ENCODE results near the gene TSHR. TPM values are rescaled to one million over a fixed set of nuclear protein-coding genes. Genes with fewer than 3 reads are reported as not detected.

The TSHR gene
- total RNA-seq, 1 donor from 2014 or later, result not detected

DNA sequence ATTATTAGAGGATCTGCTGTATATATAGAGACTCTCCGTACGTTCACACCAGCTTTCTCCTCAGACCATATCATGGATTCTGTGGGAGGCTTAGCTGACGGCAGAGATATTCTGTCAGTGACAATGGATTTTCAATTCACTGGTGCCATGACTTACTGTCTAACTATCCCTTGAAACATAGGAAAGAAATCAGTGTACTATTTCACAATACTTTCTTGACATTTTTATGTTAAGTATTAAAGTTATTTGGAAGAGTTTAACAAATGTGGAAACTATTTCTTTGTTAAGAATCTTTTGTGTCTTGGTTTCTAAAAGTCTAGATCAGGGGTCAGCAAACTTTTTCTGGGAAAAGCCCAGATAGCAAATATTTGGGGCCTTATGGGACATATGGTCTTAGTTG is 146.8 kb downstream of the TSHR start:
- TF ChIP-seq CTCF (IDR thresholded peaks at IDR 0.05; ENCODE audit: unreplicated experiment), result no peak
- Mint-ChIP-seq H3K4me1 (ENCODE audit: unreplicated experiment) (peaks cover 6% of the 10 kb centered on the region), H3K36me3 (ENCODE audit: low read depth, unreplicated experiment) (no peaks in the 10 kb centered on the region), H3K4me3 (ENCODE audit: unreplicated experiment) (no peak overlapping the region), H3K9me3 (ENCODE audit: unreplicated experiment) (no peaks in the 10 kb centered on the region), H3K27me3 (ENCODE audit: unreplicated experiment) (no peaks in the 10 kb centered on the region), H3K27ac (ENCODE audit: unreplicated experiment) (no peak overlapping the region)
- no peak for DNase-seq (ENCODE audit: low spot score)

DNA sequence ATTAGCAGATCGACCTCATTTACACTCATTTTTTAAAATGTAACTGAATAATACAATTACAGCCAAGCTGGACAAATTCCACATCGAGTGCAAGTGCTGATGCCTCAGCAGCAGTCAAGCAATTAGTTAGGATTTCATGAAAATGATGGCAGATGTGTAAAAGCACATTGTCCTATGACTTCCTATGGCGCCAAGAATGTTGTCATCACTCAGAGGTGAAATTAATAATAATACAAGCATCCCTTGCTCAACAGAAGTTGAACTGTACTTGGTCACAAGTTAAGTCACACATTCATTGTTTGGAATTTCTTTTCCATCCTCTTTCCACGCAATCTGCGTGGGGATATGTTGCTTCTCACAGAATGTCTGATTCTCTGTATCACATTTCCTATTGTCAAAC is 148.0 kb downstream of the TSHR start:
- no peaks in the 10 kb centered on the region for H3K36me3 Mint-ChIP-seq (ENCODE audit: low read depth, unreplicated experiment)
- TF ChIP-seq CTCF (IDR thresholded peaks at IDR 0.05; ENCODE audit: unreplicated experiment), result no peak
- DNase-seq (ENCODE audit: low spot score), result no peak
- H3K27ac Mint-ChIP-seq (ENCODE audit: unreplicated experiment), result no peak overlapping the region
- H3K9me3 Mint-ChIP-seq (ENCODE audit: unreplicated experiment), result no peaks in the 10 kb centered on the region
- no peaks in the 10 kb centered on the region for H3K27me3 Mint-ChIP-seq (ENCODE audit: unreplicated experiment)
- no peak overlapping the region for H3K4me3 Mint-ChIP-seq (ENCODE audit: unreplicated experiment)
- H3K4me1 Mint-ChIP-seq (ENCODE audit: unreplicated experiment), result peaks cover 6% of the 10 kb centered on the region

- no peak for DNase-seq (ENCODE audit: low spot score)
- Mint-ChIP-seq H3K9me3 (ENCODE audit: unreplicated experiment) (no peaks in the 10 kb centered on the region), H3K27me3 (ENCODE audit: unreplicated experiment) (no peaks in the 10 kb centered on the region), H3K4me1 (ENCODE audit: unreplicated experiment) (peaks cover 6% of the 10 kb centered on the region), H3K4me3 (ENCODE audit: unreplicated experiment) (no peak overlapping the region), H3K27ac (ENCODE audit: unreplicated experiment) (no peak overlapping the region), H3K36me3 (ENCODE audit: low read depth, unreplicated experiment) (no peaks in the 10 kb centered on the region)
- TF ChIP-seq CTCF (IDR thresholded peaks at IDR 0.05; ENCODE audit: unreplicated experiment), result no peak
These were observed 150.0 kb downstream of the TSHR start for GRCh38 chr14:81105378-81105777.

DNA sequence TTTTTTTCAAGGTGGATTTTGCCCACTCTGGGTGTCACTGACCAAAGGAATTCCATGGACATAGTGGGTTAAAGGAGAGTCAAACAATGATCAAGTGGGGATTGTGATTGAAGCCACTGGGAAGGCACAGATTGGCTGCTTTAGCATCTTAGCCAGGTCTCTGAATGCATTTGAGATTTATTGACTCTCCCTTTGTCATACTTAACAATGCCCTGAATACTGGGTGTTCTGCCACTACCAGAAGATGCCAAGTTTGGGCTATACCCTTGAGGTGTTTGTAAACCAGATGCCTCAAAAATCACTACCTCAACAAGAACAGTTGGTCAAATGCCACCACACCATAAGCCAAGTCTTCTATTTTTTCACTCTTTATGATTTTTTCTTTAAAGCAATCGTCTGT is 150.5 kb downstream of the TSHR start:
- H3K27ac Mint-ChIP-seq (ENCODE audit: unreplicated experiment), result no peak overlapping the region
- H3K27me3 Mint-ChIP-seq (ENCODE audit: unreplicated experiment), result no peaks in the 10 kb centered on the region
- peaks cover 3% of the 10 kb centered on the region for H3K4me1 Mint-ChIP-seq (ENCODE audit: unreplicated experiment)
- H3K9me3 Mint-ChIP-seq (ENCODE audit: unreplicated experiment), result no peaks in the 10 kb centered on the region
- H3K36me3 Mint-ChIP-seq (ENCODE audit: low read depth, unreplicated experiment), result no peaks in the 10 kb centered on the region
- H3K4me3 Mint-ChIP-seq (ENCODE audit: unreplicated experiment), result no peak overlapping the region
- no peak for DNase-seq (ENCODE audit: low spot score)
- no peak for TF ChIP-seq CTCF (IDR thresholded peaks at IDR 0.05; ENCODE audit: unreplicated experiment)

- Mint-ChIP-seq H3K27me3 (ENCODE audit: unreplicated experiment) (no peaks in the 10 kb centered on the region), H3K4me1 (ENCODE audit: unreplicated experiment) (no peaks in the 10 kb centered on the region), H3K9me3 (ENCODE audit: unreplicated experiment) (no peaks in the 10 kb centered on the region), H3K27ac (ENCODE audit: unreplicated experiment) (no peak overlapping the region), H3K36me3 (ENCODE audit: low read depth, unreplicated experiment) (no peaks in the 10 kb centered on the region), H3K4me3 (ENCODE audit: unreplicated experiment) (no peak overlapping the region)
- no peak for DNase-seq (ENCODE audit: low spot score)
- TF ChIP-seq CTCF (IDR thresholded peaks at IDR 0.05; ENCODE audit: unreplicated experiment), result no peak
These were observed 154.8 kb downstream of the TSHR start for GRCh38 chr14:81110186-81110585.
